Islet of Langerhans (tissue), 1 donor: Measurements from ENCODE around the gene MTAP.

ENCODE experiments used
- FAIRE-seq: peaks from one replicate; lab custom pipeline; 2011; peaks lifted over from hg19 to GRCh38; lab: Jason Lieb, UNC

Gene MTAP

DNA sequence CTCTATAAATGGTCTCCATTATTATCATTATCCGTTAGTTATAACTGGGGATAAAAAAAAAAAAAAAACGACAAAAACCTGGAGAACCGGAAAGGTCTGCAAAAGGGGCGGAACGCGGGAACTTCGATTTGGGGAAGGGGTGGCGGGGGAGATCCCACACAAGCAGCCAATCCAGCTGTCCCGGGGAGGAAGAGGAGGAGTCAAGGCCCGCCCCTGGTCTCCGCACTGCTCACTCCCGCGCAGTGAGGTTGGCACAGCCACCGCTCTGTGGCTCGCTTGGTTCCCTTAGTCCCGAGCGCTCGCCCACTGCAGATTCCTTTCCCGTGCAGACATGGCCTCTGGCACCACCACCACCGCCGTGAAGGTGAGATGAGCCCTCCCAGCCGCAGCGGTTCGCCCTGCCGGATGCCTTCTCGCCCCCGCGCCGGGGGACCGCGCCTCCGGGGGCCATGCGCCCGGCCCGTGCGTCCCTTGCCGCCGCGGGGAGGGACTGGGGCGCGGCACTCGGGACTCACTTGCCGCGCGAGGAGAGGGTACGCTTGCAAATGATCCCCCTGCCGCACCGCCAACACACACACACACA lies at the start of gene MTAP:
MTAP (plus strand) TSS at position 219 of the 583 bp plus-strand sequence; CDS start at position 332, 113 bp downstream.
- no peak for FAIRE-seq

DNA sequence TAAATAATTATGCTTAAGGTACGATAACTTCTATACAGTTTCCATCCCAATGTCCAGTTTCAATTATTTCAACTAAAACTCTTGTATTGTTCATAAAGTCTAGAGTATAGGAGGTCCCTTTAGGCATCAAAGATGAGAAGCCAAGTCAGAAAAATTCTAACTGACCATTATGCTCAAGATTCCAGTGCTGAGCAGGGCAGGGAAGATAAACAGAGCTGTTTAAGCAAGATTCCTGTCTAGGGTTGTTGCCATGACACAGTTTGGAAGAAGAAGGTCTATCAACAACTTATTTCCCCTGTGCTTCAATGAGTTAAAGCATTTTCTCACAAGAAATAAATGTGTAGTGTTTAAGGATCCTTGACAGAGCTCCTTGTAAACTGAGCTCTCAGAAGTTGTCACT lies 48.9 kb upstream of the MTAP start:
- FAIRE-seq: no peak

DNA sequence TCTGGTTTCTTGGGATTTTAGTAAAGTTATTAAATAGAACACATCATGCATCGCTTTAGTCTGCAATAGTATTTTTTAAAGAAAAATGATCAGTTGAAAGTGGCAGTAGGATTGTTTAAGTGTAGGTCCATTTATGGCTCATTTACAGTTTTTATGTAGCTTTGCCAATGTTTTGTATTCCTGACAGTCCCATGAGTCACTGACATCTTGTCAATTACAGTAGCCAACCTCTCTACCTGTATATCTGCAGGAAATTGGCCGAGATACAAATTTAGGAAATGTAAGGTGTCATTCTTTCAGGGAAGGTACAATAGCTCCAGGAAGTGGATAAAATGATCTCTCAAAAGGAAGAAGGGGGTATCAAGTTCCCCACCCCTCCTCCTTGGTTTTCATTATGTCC lies 47.7 kb upstream of the MTAP start:
- FAIRE-seq: no peak

DNA sequence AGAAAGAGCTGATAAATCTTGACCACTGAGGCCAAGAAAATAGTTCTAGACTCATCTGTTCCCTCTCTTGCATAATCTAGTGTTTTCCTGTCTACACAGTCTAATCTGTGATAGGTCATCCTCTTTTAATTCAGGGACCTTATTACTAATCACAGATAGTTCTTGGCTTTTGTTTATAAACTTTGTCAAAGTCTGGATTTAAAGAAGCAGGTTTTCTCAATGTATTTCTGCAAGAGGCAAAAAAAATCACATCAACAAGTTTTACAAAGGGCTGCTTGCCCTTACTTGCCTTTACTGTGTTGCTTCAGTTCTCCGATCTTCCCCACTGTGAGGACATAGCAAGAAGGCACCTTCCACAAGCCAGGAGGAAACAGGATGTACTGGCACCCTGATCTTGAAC lies 43.9 kb upstream of the MTAP start:
- FAIRE-seq: no peak

DNA sequence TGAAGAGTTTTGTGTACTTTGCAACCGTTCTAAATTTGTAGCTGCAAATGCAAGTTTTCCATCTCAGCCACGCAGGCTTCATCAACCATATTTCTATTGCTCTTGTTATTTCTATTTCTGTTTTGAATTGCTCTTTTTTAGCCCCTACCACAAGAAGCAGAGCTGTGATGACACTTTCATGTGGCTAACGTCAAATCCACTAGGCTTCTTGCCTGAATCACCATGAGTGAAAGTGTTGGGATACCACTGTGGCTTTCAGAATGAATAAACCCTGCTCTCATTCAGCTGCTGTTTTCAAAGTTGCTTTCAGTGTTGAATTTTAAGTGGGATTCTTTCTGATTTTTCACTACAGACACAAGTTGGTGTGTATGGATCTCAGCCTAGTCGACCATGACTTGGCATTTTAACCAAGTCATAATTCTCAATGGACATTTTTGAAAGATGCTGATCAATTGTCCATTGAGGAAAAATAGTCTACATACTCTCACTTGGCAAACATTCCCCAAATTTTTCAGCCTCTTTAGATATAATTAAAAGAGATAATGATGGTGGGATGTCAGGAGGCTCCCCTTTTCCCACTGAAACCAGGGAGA lies 41.0 kb upstream of the MTAP start:
- FAIRE-seq: no peak

DNA sequence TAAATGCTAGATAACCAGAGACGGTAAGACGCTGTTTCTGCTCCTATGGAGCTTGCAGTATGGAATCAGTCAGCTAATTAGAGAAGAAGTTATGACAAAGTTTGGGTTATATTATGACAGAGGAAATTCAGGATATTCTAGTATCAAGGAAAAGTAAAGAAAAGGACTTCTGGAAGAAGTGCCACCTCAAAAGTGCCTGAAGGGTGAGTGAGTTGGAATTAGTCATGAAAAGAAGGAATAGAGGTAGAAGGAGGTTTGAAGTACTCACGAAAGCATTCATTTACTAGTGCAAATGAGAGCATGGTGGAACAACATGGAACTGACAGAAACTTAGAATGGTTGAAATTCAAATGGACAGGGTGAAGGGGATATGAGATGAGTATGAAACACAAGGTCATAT lies 40.4 kb upstream of the MTAP start:
- no peak for FAIRE-seq

DNA sequence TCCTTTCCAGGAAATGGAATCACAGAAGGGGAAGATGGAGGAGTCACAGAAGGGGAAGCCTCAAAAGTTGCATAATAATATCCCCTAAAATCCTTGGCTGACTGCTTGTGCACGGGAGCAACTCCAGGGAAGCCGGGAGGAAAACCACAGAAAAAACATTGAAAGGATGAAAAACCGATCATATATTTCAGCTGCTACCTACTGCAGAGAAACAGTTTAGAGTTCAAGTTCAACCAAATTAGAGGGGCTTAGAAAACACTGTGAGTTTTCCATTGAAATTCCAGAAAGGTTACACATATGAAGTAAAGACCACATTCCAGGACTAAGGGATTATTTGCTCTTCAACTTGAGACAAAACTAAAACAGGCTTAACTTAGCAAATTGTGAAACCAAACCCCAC lies 37.6 kb upstream of the MTAP start:
- FAIRE-seq: no peak

DNA sequence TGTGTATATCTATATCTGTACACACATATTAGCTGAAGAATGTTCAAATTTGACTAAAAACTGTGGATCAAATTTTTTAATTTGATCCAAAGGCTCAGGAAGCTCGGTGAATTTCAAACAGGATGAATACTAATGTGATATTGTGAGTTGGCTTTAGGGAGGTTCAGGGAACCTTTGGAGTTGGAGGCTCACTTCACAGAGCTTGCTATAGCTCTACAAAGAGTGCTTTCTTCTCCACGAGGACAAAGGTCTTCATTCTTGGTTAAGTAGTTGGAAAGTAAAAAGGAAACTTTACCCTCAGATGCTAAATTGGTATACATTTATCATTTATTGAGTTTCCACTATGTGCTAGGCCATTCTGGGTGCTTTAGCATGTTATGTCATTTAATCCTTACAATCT lies 36.3 kb upstream of the MTAP start:
- FAIRE-seq: no peak

DNA sequence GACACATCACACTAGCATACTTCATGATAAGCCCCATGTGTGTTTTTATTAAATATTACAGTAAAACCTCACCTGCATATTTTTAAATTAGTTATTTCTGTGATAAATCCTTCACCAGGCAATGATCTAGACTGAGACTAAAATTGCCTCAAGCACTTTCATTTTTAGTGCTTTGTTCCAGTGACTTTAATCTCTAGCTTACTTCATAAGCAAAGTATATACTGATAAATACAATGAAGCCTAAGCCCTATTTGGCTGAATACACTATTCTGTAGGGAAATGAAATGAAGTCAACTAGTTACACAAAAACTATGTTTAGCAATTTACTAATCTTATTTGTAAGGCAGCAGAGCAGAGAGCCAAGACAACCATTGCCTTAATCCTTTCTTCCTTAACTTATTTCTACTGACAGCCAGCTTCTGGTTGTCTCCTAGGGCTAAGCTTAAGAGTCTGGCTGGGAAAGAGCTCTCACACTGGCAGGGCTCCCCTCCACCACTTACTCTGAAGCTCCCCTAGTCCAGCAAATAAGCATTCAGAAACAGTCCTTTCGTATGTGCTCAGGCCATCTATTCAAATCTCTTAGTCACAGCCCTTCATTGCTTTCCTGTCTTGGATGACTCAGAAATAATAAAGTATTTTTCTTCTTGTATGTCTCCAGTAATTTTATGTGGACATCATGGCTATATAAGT lies 31.4 kb upstream of the MTAP start:
- no peak for FAIRE-seq

DNA sequence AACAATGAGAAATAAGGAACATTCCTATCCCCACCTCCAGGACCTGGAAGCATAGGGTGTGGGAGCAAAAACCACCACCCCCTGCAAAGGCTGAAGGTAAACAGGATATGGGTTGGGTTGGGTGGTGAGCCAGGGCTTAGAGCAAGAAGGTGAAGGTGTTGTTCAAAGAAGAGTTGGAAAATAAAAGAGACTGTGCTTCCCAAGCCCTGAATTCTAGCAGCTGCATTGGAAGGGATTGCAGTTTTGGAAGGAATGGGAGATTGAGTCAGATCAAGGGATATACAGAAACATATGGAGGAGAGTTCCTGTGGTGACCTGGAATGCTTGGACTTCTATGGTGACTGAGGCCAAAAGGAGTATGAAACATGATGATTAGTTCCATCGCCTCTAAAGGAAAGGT lies 24.7 kb upstream of the MTAP start:
- FAIRE-seq: no peak

DNA sequence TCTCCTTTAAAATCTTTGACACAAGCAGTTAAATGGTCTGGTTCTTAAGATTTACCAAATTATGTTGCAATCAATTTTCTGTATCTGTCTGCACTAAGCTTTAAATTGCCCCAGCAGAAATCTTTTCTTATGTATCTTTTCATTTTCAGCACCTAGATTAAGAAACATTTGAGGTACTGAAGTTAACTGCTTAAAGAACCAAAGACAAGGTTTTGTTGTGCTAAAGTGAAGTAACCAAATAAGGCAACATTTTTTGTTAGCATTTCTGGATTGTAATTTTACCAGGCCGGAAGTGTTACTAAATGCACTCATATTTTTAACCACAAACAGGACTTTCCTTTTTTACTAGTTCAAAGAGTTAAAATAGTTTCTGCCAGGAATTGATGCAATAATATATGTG lies 24.1 kb upstream of the MTAP start:
- FAIRE-seq: no peak

DNA sequence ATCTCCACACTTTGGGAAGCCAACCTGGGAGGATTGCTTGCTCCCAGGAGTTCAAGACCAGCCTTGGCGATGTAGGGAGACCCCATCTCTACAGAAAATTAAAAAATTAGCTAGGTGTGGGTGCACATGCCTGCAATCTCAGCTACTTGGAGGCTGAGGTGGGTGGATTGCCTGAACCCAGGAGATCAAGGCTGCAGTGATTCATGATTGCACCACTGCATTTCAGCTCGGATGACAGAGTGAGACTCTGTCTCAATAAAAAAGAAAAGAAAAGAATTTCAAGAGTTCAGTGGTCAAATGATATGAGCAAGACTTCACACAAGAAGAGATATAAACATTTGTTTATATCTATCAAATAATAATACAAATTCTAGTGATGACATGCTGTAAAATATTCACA lies 23.0 kb upstream of the MTAP start:
- FAIRE-seq: no peak

DNA sequence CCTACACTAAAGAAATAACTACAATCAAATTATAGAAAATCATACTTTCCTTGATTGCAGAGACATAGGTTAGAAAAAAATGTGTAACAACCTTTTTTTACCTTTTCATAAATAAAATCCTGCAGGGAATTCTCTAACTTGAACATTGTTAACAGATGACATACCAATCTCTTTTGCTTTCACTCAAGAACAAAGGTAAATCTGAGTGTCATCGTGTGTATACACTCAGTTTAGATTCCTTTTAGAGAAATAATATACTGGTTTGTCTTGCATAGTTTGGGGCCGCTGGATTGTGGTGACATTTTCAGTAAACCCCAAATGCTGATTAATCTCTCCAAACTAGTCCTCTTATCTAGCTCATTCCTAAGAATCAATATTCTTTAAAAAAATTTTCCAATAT lies 20.8 kb upstream of the MTAP start:
- FAIRE-seq: peak; percentile 13

DNA sequence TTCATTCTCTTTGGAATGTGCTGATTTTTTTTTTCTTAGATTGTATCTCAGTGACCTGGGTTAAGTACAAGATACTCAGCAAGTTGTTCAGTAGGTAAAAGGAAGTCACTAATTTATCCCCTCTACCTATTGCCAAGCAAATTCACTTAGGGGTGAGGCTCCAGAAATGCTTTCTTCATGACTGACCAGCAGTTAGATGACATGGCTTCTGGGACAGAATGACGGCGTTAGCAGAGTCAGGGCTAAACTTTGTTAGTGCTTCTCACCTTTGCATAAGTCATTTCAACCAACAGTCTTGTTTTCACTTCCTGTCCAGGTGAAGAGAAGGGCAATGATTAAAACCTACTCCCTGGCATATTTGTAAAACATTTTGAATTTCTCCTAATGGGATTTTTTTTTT lies 20.2 kb upstream of the MTAP start:
- FAIRE-seq: no peak

DNA sequence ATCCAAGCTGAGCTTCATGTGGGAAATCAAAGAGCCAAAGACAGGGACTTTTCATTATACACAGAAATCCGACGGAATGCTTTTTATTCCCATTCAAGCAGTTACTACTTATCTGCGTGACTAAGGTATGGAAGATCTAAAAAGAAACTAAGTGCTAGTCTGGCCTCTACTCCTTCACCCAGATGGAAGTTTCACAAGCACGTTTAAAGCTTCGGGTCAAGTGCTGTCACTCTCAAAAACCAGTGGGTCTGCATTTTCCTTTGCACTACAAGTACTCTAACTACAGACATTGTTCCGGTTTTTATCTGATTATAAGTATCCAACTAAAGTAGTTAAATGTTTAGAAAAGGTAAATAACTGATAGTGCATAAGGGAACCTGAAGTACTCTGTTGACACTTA lies 13.7 kb upstream of the MTAP start:
- FAIRE-seq: no peak

DNA sequence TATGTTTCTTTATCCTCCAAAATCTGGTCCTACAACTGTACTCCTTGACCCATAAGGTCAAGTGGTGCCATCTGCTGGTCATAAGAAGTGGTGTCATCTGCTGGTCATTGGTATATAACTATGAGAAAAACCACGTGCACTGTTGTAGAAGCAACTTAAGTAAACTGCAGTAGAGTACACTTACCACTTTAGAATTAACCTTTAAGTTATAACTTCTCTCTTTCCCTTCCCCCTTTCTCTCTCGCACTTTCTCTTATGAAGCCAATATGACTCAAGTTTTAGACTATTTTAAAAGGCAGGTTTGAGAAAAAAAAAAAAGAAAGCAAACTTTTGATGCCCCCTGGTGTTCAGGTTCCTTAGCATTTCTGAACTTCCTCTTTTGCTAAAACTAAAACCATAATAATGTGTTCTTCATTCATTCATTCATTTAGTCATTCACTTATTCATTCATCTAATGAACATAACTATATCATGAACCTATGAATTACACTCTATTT lies 12.8 kb upstream of the MTAP start:
- FAIRE-seq: peak; percentile 99

DNA sequence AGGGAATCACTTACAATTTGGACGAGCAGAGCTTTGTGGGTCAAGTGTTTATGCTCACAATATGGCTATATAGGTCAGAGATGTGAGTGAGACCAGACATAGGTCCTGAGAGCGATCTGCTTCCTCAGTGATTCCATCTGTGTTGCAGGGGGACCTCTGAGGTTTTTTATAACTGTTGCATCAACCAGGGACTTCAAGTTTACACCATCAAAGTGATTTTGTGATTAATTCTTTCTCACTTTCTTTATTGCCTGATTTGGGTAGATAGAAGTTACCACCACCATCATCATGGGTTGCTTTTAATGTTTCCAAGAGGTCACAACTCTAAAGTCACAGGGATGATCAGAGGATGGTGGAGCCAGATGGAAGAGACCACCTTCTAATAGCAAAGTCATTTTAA lies 7.0 kb upstream of the MTAP start:
- no peak for FAIRE-seq

DNA sequence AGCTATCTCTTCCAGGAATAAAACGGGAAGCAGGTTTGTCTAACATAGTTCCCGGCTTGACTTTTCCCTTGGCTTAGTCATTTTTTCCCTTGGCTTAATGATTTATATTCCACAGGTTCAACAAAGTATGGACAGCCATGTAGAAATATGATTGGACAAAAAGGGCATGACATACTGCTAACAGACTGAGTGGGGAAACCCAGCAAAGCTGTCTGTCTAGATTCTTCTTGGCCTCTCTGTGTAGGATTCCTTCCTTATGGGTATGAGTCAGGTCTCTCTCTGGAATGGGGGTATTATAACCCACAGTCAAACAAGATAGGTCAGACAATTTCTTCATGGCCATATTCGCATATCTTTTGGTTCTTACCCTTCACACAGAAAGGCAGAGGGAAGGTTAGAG lies 5.7 kb upstream of the MTAP start:
- FAIRE-seq: no peak

DNA sequence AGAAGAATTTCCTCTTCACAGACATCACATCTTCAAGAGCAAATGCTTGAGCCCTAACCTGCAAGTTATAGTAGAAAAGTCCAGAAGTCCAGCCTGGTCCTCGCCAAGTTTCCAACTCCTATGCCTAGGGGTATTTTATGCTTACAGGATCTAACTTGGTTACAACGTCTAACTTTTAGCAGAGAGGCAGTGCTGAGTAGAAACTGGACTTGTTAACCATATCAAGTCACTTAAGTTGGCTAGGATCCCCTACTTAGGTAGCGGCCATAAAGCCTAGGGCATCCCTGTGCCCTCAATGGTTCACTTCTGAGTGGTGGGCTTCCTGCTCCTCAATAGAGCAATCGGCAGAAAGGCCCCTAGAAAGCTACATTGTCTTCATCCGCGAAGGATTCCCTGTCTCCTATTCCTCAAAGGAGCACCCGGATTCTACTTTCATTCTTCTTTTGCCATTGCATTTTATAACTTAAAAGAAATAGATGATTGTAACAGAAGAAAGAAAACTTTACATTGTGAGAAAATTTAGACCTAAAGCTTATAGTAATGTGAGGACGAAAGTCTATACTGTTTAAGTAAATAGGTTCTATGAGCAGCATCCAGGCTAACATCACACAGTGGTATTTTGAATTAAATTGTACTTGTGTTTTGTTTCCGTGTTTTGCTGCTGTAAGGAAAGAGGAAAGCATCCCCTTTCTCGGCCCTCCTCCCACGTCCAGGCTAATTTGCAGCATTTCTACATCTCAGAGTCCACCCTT lies 1.3 kb upstream of the MTAP start:
- FAIRE-seq: no peak

DNA sequence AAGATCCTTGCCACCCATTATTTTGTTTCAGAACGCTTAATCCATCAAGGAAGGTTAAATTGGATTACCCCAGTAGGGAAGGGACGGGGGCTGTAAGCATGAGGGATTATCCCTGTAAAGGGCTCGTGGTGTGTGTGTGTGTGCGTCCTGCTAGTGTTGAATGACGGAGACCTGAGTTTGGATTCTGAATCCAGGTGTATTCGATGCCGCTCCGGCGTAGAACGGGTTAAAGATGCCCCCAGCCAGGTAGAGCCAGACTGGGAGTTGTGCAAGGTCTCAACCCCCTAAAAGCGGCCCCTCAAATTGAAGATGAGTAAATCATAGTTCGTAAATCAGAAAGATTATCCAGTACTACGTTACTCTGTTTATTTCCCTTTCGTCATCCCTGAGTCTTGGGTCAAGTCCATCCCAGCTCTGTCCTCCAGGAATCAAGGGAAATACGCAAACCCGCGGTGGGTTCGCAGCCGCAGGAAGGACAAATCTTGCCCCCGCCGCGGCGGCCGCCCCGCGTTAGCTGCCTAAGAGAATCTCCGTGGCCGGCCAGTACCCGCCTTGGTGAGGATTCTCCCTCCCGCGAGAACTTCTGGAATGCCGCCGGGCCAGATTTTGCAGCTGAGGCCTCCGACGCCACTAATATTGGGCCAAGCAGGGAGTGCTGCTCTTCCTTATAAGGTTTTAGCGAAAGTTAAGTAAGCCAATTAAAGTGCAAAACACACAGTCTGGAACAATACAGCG lies 586 bp upstream of the MTAP start:
- FAIRE-seq: no peak

DNA sequence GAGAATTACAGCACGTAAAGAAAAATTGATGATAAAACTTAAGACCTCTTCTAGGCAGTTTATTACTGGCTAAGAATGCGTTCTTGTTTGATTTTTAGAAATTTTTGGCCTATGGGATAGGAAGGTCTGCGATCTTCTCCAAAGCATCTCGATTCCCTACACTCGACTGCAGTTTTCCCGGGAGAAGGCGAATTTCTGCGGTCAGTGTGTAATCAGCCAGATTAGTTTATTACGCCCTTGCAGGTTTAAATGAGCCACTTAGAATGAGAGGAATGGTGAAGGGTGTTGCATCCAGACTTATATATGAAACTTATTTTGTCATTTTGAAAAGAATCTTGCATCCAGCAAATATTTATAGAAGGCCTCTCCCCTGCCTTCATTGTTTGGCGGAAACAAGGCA lies 1.2 kb downstream of the MTAP start:
- no peak for FAIRE-seq

DNA sequence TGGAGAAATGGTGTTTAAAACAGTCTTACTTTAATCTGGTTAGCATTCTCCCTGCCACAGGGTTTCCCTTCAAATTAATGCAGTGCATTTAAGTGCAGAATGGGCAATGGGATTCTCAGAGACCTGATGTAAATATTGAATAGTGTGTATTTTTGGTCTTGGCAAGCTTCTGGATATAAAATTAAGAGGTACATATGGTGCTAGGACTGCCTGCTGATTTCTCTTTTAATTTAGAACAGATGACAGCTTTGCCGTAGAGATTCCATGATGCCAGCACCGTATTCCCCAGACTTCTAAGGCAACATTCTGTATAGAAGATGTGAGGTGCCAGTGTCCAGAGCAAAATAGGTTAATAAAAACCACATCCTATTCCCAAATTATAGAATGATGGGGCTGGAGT lies 1.9 kb downstream of the MTAP start:
- FAIRE-seq: no peak

DNA sequence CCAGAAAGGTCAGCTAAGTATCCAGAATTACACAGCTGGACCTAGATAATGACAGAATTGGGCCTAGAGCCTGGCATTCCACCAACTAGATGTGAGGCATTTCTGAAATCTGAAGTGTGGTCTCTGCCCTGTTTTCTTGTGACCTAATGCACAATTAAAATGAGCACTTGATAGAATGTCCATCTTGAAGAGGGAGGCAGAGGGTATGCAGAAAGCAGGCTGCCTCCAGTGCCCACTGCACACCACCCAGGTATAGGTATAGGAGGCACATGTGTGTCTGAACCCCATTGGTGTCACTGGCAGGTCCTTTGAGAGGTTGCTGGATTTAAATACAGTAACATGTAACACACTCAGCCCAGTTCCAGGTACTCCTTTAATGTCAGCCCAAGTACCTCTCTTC lies 2.4 kb downstream of the MTAP start:
- FAIRE-seq: no peak
